ENCODE results near the gene GTF2E1. TPM values are rescaled to one million over a fixed set of nuclear protein-coding genes. Genes with fewer than 3 reads are reported as not detected.
"Not testable (repeated sequence)": the region's sequence is repeated elsewhere in the genome, so short reads cannot be mapped to it uniquely, and the experiment has no call there.

The GTF2E1 gene
- 20.0 and 27.7 TPM in 2 replicates for polyA plus RNA-seq (2014; cell fraction: cytosol; rRNA removed)
- polyA plus RNA-seq (2014; cell fraction: nucleus; rRNA removed): 7.7 TPM in 2 replicates

DNA sequence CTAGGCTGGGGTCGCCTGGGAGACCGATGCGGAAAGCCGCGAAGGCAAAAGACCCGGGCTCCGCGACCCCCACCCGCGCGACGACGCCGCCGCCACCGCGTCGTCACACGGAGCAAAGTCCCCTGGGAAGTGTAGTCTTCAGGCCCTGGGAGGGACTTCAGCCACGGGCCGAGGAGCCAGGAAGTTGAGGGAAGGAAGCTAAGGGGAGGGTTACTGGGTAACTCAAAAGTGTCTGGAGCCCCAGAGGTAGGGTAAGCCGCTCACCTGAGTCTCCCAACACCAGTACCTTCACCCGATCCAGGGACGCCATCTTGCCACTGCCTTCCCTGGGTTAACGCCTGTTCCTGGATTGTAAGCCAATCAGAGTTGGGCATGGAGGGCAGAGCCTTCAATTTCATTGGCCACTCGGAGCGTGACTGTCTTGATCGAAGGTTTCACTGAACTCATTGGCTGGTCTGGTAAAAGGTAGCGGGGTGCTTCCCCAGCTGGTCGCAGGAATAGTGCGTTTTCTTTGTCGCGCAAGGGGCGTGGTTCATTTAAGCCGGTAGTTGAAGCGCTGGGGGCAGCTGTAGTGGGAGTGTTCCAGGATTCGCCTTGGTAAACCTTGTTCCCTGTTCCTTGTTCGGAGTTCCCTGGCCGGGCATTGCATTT lies at the start of gene GTF2E1, which contains the start of gene RABL3:
TSS of gene GTF2E1 (plus strand) at position 547 of the 651 bp plus-strand sequence. CDS start 7,809 bp downstream, outside the sequence.
TSS of gene RABL3 (minus strand) at position 319 of the 651 bp plus-strand sequence. CDS start at position 310, 9 bp downstream.
- peak; percentile 100 for DNase-seq (ENCODE audit: low spot score)

DNA sequence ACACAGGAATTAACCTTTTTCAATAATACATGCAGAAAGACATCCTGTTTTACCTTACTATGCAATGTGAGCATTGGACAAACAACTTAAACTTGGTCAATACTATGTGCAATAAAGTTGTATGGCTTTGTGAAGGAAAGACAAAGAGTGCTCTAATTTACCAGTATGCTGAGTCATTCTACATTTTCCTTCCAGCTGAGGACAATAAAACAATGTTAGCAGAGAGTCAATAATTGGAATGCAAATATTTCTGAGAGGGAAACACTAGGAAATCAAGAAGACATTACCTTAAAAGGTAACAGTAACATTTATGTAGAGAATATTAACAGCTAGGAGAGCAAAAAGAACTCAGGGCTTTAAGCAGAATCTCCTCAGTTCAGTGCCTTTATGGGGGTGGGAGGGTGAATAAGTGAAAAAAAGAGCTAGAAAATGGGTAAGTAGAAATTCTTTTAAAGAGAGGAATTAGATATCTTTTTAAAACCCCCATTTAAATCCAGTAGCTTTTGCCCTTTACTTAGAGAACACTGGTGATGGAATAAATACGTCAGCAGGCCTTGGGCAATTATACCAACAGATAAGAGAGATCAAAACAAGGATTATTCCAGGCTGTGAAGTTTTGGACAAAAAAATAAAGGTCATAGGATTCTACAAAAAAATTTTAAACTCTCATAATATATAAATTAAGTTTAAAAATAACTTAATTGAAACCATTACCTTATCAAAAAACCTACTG lies 48.9 kb upstream of the GTF2E1 start:
- no peak for DNase-seq (ENCODE audit: low spot score)

DNA sequence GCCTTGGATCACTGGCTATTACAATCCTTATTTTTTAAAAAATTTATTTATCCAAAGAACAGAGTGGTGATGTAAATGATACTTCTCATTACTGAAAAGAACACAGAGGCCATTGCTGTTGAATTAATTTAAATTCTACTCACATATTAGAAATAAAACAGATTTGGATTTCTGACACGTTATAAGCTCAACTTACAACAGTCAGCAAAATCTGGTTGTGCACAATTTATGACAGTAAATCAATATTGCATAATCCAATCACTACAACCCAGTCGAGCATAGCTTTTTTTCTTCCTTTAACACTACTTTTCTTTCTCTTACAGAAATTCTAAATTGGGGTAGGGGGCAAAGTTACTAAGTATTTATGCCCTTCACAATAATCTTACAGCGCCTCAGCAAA lies 43.2 kb upstream of the GTF2E1 start:
- DNase-seq (ENCODE audit: low spot score): no peak

DNA sequence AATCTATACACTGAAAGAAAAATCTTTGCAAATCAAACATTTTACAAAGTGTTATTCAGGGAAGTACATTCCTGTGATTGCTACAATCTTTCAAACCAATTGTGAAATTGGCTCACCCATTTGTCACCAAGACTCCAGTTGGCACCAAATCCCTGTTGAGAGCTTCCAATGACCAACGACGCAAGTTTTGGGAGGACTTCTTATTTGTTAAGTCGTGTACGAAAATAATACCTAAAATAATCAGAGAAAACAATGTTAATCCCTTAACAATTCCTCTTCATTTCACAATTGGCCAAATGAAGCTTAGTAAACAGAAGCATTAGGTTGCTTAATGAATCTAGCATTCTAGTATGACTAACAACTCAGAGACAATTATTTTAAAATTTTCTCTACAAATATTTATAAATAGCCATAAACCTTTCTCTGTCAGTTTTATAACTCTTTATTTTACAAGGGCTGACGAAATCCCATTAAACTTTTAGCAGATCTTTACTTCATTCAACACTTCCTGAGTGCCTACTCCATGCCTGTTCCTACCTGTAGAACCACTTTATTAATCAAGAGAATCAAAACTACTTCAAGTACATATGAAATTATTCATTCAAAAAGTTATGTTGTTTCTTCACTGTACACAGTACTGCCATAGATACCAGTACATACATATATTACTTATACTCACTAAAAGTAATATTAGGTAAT lies 36.5 kb upstream of the GTF2E1 start:
- no peak for DNase-seq (ENCODE audit: low spot score)

- no peak for DNase-seq (ENCODE audit: low spot score)
Measured at GRCh38 chr3:120706950-120707349, 35.6 kb upstream of the GTF2E1 start.

- DNase-seq (ENCODE audit: low spot score): no peak
Measured at GRCh38 chr3:120708408-120708807, 34.1 kb upstream of the GTF2E1 start.

GRCh38 chr3:120710369-120710768 lies 32.2 kb upstream of the GTF2E1 start:
- DNase-seq (ENCODE audit: low spot score): no peak

GRCh38 chr3:120713262-120713661 lies 29.3 kb upstream of the GTF2E1 start:
- no peak for DNase-seq (ENCODE audit: low spot score)

- DNase-seq (ENCODE audit: low spot score): not testable (repeated sequence)
Measured at GRCh38 chr3:120719167-120719834, 23.2 kb upstream of the GTF2E1 start.

DNA sequence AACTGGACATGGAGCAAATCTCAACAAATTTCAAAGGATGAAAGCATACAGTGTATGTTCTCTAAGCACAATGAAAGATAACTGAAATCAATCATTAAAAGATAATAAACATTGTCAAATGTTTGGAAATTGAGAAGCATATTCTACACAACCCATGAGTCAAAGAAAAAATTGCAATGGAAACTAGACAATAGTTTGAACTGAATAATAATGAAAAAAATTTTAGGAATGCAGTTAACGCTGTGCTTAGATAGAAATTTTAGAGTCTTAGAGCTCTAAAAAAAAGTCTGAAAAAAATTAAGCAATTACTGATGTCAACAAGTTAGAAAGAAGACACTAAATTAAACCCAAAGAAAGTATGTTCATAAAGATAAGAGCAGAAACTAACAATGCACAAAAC lies 15.8 kb upstream of the GTF2E1 start:
- DNase-seq (ENCODE audit: low spot score): no peak

- DNase-seq (ENCODE audit: low spot score): no peak
Measured at GRCh38 chr3:120730576-120731542, 11.7 kb upstream of the GTF2E1 start.

- not testable (repeated sequence) for DNase-seq (ENCODE audit: low spot score)
Measured at GRCh38 chr3:120738006-120738405, 4.5 kb upstream of the GTF2E1 start.

DNA sequence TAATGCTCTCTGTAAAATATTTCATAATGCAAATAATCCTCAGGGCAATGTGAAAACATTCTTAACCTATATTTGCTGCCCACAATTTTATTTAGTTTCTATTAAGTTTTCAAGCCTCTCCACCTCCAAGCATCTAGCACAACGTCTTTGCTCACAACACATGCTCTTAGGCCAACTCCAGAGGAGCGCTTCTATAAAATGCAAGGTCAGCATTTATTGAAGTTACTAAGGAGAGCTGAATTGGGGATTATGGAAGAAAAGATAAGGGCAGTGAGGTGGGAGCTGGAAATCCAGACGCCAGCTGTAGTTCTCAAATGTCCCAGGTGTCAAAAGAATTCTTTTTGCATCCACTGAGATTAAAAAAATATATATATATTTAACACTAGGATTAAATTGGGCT lies 1.2 kb upstream of the GTF2E1 start:
- no peak for DNase-seq (ENCODE audit: low spot score)

- DNase-seq (ENCODE audit: low spot score): no peak
Measured at GRCh38 chr3:120741837-120742197, 727 bp upstream of the GTF2E1 start.

DNA sequence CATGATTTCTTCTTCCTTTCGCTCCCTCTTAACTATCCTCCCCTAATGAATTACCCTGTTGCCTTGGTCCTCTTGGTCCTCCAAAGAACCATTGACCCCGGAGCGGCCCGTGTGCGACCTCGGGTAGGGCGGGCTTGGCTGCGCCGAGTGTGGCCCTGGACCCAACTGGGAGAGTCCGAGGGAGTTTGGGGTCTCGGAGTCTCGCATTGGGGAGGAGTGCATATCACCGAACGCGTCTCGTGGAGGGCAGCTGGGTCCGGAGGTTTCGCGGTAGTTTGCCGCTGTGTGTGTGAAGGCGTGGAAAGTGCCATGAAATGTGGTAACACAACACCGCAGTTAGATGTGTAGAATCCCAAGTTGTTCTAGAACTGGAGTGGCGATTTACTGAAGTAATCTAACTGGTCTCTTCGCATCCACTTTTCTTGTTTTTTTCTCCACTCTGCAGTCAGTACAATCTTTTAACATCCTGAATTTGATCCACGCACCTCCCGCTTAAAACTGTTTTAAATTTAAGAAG lies 363 bp downstream of the GTF2E1 start:
- DNase-seq (ENCODE audit: low spot score): no peak

DNA sequence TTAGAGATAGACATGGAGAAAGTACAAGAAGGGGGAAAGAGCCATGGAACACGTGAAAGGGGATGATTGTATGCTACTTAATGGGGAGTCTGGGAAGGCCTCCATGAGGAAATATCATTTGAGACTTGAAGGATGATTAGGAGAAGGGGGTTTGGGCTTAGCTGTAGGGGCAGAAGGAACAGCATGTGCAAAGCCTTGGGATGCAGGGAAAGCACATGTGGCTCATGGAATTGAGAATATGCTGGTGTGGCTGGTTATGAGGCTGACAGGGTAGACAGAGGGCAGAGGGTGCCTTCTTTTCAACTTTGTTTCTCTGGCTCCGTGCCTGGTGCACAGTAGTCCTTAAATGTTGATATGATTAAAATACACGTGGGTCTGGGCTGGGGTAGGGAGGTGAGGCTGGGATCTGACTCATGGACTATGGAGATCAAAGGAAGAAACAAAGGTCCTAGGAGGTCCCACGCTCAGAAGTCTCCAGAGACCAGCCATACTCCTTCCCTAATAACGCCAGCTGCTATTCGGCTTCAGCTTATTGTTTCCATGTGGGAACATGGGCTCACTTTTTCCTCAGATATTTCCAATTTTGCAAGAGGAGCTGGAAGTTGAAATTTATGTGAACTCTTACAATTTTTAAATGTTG lies 1.1 kb downstream of the GTF2E1 start:
- no peak for DNase-seq (ENCODE audit: low spot score)

DNA sequence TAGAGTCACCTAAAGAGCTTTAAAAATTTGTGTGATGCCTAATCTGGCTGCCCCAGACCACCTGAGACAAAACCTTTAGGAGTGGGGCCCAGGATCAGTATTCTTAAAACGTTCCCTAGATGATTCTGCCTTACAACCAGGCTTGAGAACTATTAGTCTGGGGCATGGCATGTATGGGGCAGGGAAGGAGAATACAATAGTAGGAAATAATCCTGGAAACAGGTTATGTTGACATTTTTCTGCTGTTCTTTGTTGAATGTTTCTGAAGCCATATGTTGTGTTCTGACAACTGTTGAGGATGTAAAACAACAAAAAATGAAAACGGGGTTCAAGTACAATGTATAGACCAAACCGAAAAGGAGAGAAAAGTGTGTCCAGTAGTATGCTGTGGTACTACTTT lies 2.9 kb downstream of the GTF2E1 start:
- DNase-seq (ENCODE audit: low spot score): no peak

GRCh38 chr3:120749843-120750242 lies 7.3 kb downstream of the GTF2E1 start:
- no peak for DNase-seq (ENCODE audit: low spot score)

- DNase-seq (ENCODE audit: low spot score): no peak
Measured at GRCh38 chr3:120752230-120752629, 9.7 kb downstream of the GTF2E1 start.

GRCh38 chr3:120752865-120753264 lies 10.3 kb downstream of the GTF2E1 start:
- DNase-seq (ENCODE audit: low spot score): no peak
